OCI-LY7 (cell line): Measurements from ENCODE around the gene SGO2. TPM values are rescaled to one million over a fixed set of nuclear protein-coding genes. Genes with fewer than 3 reads are reported as not detected.
A peak's percentile ranks its signal among the peaks of the same experiment; 100 is the strongest.

Source experiments
- BruUV-seq: library from RNA; stranded (reverse); fragments of 400-500 nt; replicated peaks from 2 replicates; lab custom pipeline; 2021; lab: Mats Ljungman, UMichigan
- CTCF ChIA-PET: fragments of 300-600 bp; sonication (Branson Sonifier 250); formaldehyde crosslinking; loops from one replicate; lab custom pipeline; 2022; ENCODE audit warnings: antibody characterized with exemption; ENCODE audit not compliant: unreplicated experiment; lab: Charles Lee
- POLR2A ChIA-PET: fragments of 300-600 bp; sonication (Branson Sonifier 250); formaldehyde crosslinking; loops from one replicate; lab custom pipeline; 2022; ENCODE audit warnings: antibody characterized with exemption; lab: Charles Lee
- DNase-seq: peaks from one replicate; pipeline ENCODE4 v3.0.0-alpha.2; 2015; ENCODE audit warnings: low spot score
- H2AFZ ChIP-seq: fragments of 200-600 bp; sonication (generic), shearing (Covaris generic); 2 replicates; pipeline ENCODE4 v1.6.1; 2014; ENCODE audit warnings: mild to moderate bottlenecking, antibody characterized with exemption, low read length, moderate library complexity
- H3K27ac ChIP-seq: fragments of 200-600 bp; sonication (generic); 2 replicates; pipeline ENCODE4 v1.5.1; 2014; ENCODE audit warnings: mixed run types, low read depth, mild to moderate bottlenecking, moderate library complexity, low read length, inconsistent platforms; ENCODE audit not compliant: poor library complexity, severe bottlenecking
- H3K36me3 ChIP-seq: fragments of 200-600 bp; sonication (generic); 2 replicates; pipeline ENCODE4 v1.6.1; 2014; ENCODE audit warnings: mild to moderate bottlenecking, antibody characterized with exemption, low read length, moderate library complexity, mixed read lengths; ENCODE audit not compliant: insufficient read depth
- H3K4me1 ChIP-seq: fragments of 200-600 bp; sonication (generic); 2 replicates; pipeline ENCODE4 v1.5.1; 2014; ENCODE audit warnings: mild to moderate bottlenecking, low read length; ENCODE audit not compliant: insufficient read depth, poor library complexity, severe bottlenecking
- H3K4me2 ChIP-seq: fragments of 200-600 bp; sonication (generic); 2 replicates; pipeline ENCODE4 v1.6.1; 2014; ENCODE audit warnings: mild to moderate bottlenecking, low read length
- H3K4me3 ChIP-seq: fragments of 200-600 bp; sonication (generic); 2 replicates; pipeline ENCODE4 v1.5.1; 2014; ENCODE audit warnings: mild to moderate bottlenecking, low read depth, low read length; ENCODE audit not compliant: poor library complexity, severe bottlenecking
- H3K79me2 ChIP-seq: fragments of 200-600 bp; sonication (generic); 2 replicates; pipeline ENCODE4 v1.6.1; 2016; ENCODE audit warnings: low read depth, mild to moderate bottlenecking, low read length, moderate library complexity, mixed read lengths; ENCODE audit not compliant: insufficient read depth
- H3K9me2 ChIP-seq: fragments of 200-600 bp; sonication (generic); 2 replicates; pipeline ENCODE4 v1.6.1; 2016; ENCODE audit warnings: mild to moderate bottlenecking, low read length, mixed read lengths; ENCODE audit not compliant: insufficient read depth
- H3K9me3 ChIP-seq: fragments of 200-600 bp; sonication (generic); 2 replicates; pipeline ENCODE4 v1.6.1; 2014; ENCODE audit warnings: mild to moderate bottlenecking, mixed run types, low read length, mixed read lengths
- H4K20me1 ChIP-seq: fragments of 200-600 bp; sonication (generic); 2 replicates; pipeline ENCODE4 v1.6.1; 2014; ENCODE audit warnings: mild to moderate bottlenecking, antibody characterized with exemption, low read length, moderate library complexity, mixed read lengths; ENCODE audit not compliant: insufficient read depth
- CTCF ChIP-seq: fragments of 200-600 bp; sonication (generic); conservative IDR thresholded peaks from 2 replicates; pipeline ENCODE4 v1.5.1; 2014; ENCODE audit warnings: mild to moderate bottlenecking, antibody characterized with exemption, low read length, moderate library complexity, mixed read lengths
- EZH2phosphoT487 ChIP-seq: fragments of 200-600 bp; sonication (generic); IDR thresholded peaks from 2 replicates; pipeline ENCODE4 v1.6.1; 2018; ENCODE audit warnings: low read depth, borderline replicate concordance, mild to moderate bottlenecking, mixed run types, antibody characterized with exemption, low read length, moderate library complexity, mixed read lengths
- intact Hi-C: fragments of 100-400 bp; cut with micrococcal nuclease; formaldehyde crosslinking; loops from one replicate; pipeline ENCODE4 v1.10.0; 2022; ENCODE audit not compliant: unreplicated experiment
- total RNA-seq, 2 experiments: library from RNA; depleted of rRNA in 1 of 2; stranded (reverse); fragments of >200 nt in 1 of 2; shearing (Covaris generic) in 1 of 2; gene quantifications; 2 replicates each; pipeline ENCODE4 v1.2.3, GENCODE V29; 2014 to 2022

The SGO2 gene
- total RNA-seq, 2 experiments from 2014 or later: 29.3 to 55.3 TPM

- Histone ChIP-seq H4K20me1 (no peaks in the 10 kb centered on the region), H3K9me2 (no peaks in the 10 kb centered on the region), H3K36me3 (no peaks in the 10 kb centered on the region), H3K79me2 (peaks cover 4% of the 10 kb centered on the region; the same call in 1 of the 2 replicates), H3K4me1 (peaks cover 19% of the 10 kb centered on the region), H3K4me3 (peak overlapping the region; percentile 78), H2AFZ (peak overlapping the region; percentile 64; the same call in 1 of the 2 replicates), H3K27ac (peak overlapping the region; percentile 0), H3K4me2 (peak overlapping the region; percentile 99), H3K9me3 (no peaks in the 10 kb centered on the region)
- DNase-seq: peak; percentile 7
- CTCF ChIA-PET: interaction anchor here (0.6 to 1.0 kb wide), 6 partner anchors 14 to 201 kb away, joined by 3 to 4 read pairs (median 4); partner anchors contain the start of gene SGO2
- no TSS peak for BruUV-seq
- intact Hi-C loops: no loop called here
- POLR2A ChIA-PET: interaction anchor here (0.6 to 9.9 kb wide), 4 partner anchors 9 to 551 kb away, joined by 3 to 98 read pairs (median 4); partner anchors contain the start of gene SGO2
- TF ChIP-seq EZH2phosphoT487: no peak
- no peak for TF ChIP-seq CTCF
Observed at GRCh38 chr2:200509235-200509611, 16.8 kb upstream of the SGO2 start.

- ChIA-PET POLR2A (interaction anchor here (0.6 to 9.9 kb wide), 4 partner anchors 8 to 552 kb away, joined by 3 to 98 read pairs (median 4); partner anchors contain the start of gene SGO2), CTCF (interaction anchor here (0.6 to 1.0 kb wide), 6 partner anchors 14 to 201 kb away, joined by 3 to 4 read pairs (median 4); partner anchors contain the start of gene SGO2)
- Histone ChIP-seq H3K4me3 (peak within 1 kb of the TSS; percentile 78), H2AFZ (peak within 1 kb of the TSS; percentile 95), H3K9me2 (no peaks in the 10 kb centered on the region), H3K79me2 (peaks cover 4% of the 10 kb centered on the region; the same call in 1 of the 2 replicates), H3K9me3 (no peaks in the 10 kb centered on the region), H3K4me1 (peaks cover 24% of the 10 kb centered on the region), H4K20me1 (no peaks in the 10 kb centered on the region), H3K27ac (peak within 1 kb of the TSS; percentile 16), H3K36me3 (no peaks in the 10 kb centered on the region), H3K4me2 (peak within 1 kb of the TSS; percentile 99)
- no TSS peak for BruUV-seq
- intact Hi-C loops: loop anchor here (1.0 to 10.0 kb wide), 2 partner anchors 16 to 375 kb away; partner anchors contain the start of genes NIF3L1, PPIL3 and SGO2
- TF ChIP-seq CTCF (peak; percentile 80), EZH2phosphoT487 (no peak)
- DNase-seq: peak; percentile 93
Observed at GRCh38 chr2:200509612-200510433, 16.2 kb upstream of the SGO2 start, which contains the start of gene KCTD18. Gene KCTD18, minus strand, starts transcription at chr2:200510068. Its CDS starts 3,052 bp downstream, at chr2:200507016.
